Subcutaneous adipose tissue (tissue), 4 donors: ENCODE results near the gene PDE8A. TPM values are rescaled to one million over a fixed set of nuclear protein-coding genes. Genes with fewer than 3 reads are reported as not detected.

Source experiments
- total RNA-seq, 4 donors: library from RNA; depleted of rRNA; stranded (reverse); fragments of >200 nt; gene quantifications; one replicate each; pipeline ENCODE4 v1.1.0, GENCODE V29; 2016
- TF ChIP-seq, protein P1 (sequence below): fragments of 450-650 bp; IDR thresholded peaks from one replicate; pipeline ENCODE4 v1.5.1; 2016; ENCODE audit warnings: low read depth, mild to moderate bottlenecking, control low read depth, antibody characterized with exemption, moderate library complexity

PDE8A gene
- total RNA-seq, 4 donors from 2014 or later, result 55.3 to 129 (median 99.3) TPM

DNA sequence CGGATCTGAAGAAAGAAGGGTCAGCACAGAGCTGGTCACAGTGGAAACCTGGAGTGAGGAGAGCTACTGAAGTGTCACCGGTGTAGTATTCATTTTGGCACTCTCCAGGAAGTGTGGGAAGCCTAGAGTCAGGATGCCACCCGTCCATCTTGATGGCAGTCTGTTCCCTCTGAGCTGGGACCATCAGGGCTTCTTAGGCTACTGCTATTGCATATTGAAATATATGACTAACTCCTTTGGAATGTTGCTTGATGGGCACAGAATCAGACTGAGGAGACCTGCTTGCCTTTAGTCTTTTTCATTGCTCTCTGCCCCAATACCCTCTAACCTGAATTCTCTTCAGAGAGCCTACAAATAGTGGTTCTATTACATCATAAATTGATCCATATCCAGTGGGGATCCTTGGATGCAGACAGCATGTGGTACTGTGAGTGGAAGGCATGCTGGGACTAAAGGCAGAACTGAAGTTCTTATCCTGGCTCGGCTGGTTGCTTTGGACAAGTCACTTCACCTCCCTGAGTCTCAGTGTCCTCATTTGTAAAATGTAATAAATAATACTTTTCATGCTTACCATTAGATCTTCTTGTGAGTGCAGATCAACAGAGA, 143.5 kb downstream of the PDE8A start:
- TF ChIP-seq, protein P1, sequence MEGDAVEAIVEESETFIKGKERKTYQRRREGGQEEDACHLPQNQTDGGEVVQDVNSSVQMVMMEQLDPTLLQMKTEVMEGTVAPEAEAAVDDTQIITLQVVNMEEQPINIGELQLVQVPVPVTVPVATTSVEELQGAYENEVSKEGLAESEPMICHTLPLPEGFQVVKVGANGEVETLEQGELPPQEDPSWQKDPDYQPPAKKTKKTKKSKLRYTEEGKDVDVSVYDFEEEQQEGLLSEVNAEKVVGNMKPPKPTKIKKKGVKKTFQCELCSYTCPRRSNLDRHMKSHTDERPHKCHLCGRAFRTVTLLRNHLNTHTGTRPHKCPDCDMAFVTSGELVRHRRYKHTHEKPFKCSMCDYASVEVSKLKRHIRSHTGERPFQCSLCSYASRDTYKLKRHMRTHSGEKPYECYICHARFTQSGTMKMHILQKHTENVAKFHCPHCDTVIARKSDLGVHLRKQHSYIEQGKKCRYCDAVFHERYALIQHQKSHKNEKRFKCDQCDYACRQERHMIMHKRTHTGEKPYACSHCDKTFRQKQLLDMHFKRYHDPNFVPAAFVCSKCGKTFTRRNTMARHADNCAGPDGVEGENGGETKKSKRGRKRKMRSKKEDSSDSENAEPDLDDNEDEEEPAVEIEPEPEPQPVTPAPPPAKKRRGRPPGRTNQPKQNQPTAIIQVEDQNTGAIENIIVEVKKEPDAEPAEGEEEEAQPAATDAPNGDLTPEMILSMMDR, result no peak

DNA sequence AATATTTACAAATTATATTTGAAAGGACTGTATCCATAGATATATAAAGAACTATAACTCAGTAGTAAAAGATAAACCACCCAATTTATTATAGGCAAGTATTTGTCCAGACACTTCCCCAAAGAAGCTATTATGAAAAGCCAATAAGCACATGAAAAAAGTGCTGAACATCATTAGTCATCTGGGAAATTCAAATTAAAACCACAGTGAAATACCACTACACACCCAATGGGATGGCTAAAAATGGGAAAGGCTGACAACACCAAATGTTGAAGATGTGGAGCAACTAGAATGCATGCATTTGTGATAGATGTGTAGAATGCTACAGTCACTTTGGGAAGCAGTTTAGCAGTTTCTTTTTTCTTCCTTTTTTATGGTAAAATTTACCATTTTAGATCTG, 147.0 kb downstream of the PDE8A start:
- TF ChIP-seq, protein P1, result no peak

DNA sequence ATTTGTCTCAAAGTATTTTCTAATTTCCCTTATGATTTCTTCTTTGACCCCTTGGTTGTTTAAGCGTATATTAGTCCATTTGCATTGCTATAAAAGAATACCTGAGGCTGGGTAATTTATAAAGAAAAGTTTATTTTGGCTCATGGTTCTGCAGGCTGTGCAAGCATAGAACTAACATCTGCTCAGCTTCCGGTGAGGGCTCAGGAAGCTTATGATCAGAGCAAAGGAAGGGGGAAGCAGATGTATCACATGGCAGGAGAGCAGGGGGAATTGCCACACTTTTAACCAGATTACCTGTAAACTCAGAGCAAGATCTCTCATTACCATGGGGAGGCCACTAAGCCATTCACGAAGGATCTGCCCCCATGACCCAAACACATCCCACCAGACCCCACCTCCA, 148.2 kb downstream of the PDE8A start:
- TF ChIP-seq, protein P1, result no peak

DNA sequence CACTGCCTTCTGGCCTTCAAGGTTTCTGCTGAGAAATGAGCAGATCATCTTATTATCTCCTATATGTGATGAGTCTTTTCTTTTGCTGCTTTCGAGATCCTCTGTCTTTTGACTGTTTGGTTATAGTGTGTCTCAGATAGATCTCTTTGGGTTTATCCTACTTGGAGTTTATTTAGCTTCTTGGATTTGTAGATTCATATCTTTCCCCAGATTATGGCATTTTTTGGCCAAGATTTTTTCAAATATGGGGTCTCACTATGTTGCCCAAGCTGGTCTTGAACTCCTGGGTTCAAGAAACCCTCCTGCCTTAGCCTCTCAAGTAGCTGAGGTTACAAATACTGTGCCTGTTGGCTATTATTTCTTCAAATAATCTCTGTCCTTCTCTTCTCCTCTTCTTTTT, 150.3 kb downstream of the PDE8A start:
- TF ChIP-seq, protein P1, result no peak

DNA sequence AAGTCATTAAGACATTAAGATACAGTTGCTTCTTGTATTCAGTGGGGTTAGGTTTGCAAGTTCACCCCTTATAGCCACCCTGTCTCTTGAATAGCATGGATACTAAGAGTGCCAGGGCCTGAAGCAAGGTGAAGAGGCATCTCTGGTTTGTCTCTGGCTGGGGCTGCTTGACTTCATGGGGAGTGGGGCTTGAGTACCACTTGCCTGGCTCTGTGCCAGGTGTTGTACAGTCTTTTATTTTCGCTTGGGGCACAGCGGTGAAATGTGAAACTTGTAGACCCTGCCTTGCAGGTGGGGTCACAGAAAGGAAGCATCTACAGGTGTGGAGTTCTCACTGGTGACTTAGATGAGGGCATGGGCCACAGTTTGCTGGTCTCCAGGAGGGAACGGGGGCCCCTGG, 152.1 kb downstream of the PDE8A start:
- TF ChIP-seq, protein P1, result no peak

DNA sequence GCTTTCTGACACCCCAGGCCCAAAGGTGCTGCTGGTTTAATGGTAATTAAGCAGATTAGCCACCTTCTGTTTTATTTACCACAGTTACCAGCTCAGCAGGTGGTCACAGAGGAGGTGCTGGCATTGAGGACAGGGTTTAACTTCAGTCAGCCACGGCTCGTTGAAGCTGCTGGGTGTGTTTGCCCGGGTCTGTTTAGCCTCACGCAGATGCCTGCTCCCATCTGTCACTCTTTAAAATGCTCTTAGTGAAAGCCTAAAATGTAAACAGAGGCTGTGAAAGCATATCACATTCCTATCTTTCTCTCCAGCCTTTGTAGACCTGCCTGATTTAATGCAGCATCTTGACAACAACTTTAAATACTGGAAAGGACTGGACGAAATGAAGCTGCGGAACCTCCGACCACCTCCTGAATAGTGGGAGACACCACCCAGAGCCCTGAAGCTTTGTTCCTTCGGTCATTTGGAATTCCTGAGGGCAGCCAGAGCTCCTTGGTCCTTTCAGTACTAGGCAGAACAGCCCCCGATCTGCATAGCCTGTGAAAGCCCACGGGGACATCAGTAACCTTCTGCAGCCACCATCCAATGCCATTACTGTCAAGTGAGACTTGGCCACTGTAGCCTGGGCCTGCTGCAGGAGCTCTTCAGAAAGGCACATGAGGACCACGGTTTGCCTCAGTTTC, 156.0 kb downstream of the PDE8A start:
- TF ChIP-seq, protein P1, result no peak

DNA sequence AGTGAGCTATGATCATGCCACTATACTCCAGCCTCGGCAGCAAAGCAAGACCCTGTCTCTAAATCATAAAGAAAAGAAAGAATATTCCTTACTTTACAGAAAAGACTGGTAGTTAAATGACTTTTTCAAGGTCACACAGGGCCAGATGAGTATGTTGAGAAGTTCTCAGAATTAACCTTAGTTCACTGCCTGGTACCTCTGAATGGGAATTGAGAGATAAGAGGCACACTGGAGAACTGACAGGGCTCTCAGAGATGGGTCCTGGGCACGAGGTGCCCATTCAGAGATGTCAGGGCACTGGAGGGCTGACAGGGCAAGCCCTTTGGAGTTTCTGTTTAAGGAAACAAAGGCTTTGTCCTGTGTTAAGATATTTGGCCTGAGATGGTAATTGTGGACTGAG, 157.7 kb downstream of the PDE8A start:
- TF ChIP-seq, protein P1, result no peak
